ENCODE measurements around the gene LRRC47. TPM values are rescaled to one million over a fixed set of nuclear protein-coding genes. Genes with fewer than 3 reads are reported as not detected.

The LRRC47 gene
- polyA plus RNA-seq, 2 donors: 10.4 to 17.8 TPM

GRCh38 chr1:3745071-3745470 lies 51.2 kb downstream of the LRRC47 start:
- Histone ChIP-seq H3K4me3 (ENCODE audit: low read depth in 1 of 2, low read length in 2 of 2) (no peak overlapping the region), H3K9me3 (ENCODE audit: control insufficient read depth in 2 of 2, insufficient read depth in 1 of 2, low read depth in 1 of 2, low read length in 1 of 2) (no peaks in the 10 kb centered on the region), H3K4me1 (ENCODE audit: control insufficient read depth in 2 of 2, insufficient read depth in 2 of 2, low read length in 1 of 2) (peaks cover 4 to 9% of the 10 kb centered on the region in 2 donors), H3K36me3 (ENCODE audit: control insufficient read depth in 2 of 2, insufficient read depth in 2 of 2, low read length in 1 of 2) (peaks cover 0 to 23% of the 10 kb centered on the region in 2 donors), H3K27ac (ENCODE audit: low read depth in 2 of 2, low read length in 1 of 2) (no peak overlapping the region), H3K27me3 (ENCODE audit: control insufficient read depth in 1 of 2, insufficient read depth in 2 of 2, low read length in 2 of 2) (no peaks in the 10 kb centered on the region)
- 92 to 97% methylated on average over 12 of the region's 12 CpGs for WGBS, 2 donors

- peaks cover 4 to 9% of the 10 kb centered on the region in 2 donors for H3K4me1 ChIP-seq (ENCODE audit: control insufficient read depth in 2 of 2, insufficient read depth in 2 of 2, low read length in 1 of 2)
- H3K27me3 ChIP-seq (ENCODE audit: control insufficient read depth in 1 of 2, insufficient read depth in 2 of 2, low read length in 2 of 2): no peaks in the 10 kb centered on the region
- H3K9me3 ChIP-seq (ENCODE audit: control insufficient read depth in 2 of 2, insufficient read depth in 1 of 2, low read depth in 1 of 2, low read length in 1 of 2): no peaks in the 10 kb centered on the region
- H3K27ac ChIP-seq (ENCODE audit: low read depth in 2 of 2, low read length in 1 of 2): no peak overlapping the region
- no peak overlapping the region for H3K4me3 ChIP-seq (ENCODE audit: low read depth in 1 of 2, low read length in 2 of 2)
- 92 to 93% methylated on average over 10 of the region's 10 CpGs for WGBS, 2 donors
- peaks cover 0 to 25% of the 10 kb centered on the region in 2 donors for H3K36me3 ChIP-seq (ENCODE audit: control insufficient read depth in 2 of 2, insufficient read depth in 2 of 2, low read length in 1 of 2)
Measured at GRCh38 chr1:3744646-3745045, 51.7 kb downstream of the LRRC47 start.

- H3K27me3 ChIP-seq (ENCODE audit: control insufficient read depth in 1 of 2, insufficient read depth in 2 of 2, low read length in 2 of 2): no peaks in the 10 kb centered on the region
- no peak overlapping the region for H3K27ac ChIP-seq (ENCODE audit: low read depth in 2 of 2, low read length in 1 of 2)
- peaks cover 0 to 27% of the 10 kb centered on the region in 2 donors for H3K36me3 ChIP-seq (ENCODE audit: control insufficient read depth in 2 of 2, insufficient read depth in 2 of 2, low read length in 1 of 2)
- H3K4me3 ChIP-seq (ENCODE audit: low read depth in 1 of 2, low read length in 2 of 2): no peak overlapping the region
- 93 to 95% methylated on average over 12 of the region's 12 CpGs for WGBS, 2 donors
- no peaks in the 10 kb centered on the region for H3K9me3 ChIP-seq (ENCODE audit: control insufficient read depth in 2 of 2, insufficient read depth in 1 of 2, low read depth in 1 of 2, low read length in 1 of 2)
- H3K4me1 ChIP-seq (ENCODE audit: control insufficient read depth in 2 of 2, insufficient read depth in 2 of 2, low read length in 1 of 2): peaks cover 4 to 9% of the 10 kb centered on the region in 2 donors
Measured at GRCh38 chr1:3743826-3744225, 52.5 kb downstream of the LRRC47 start.

- H3K4me3 ChIP-seq (ENCODE audit: low read depth in 1 of 2, low read length in 2 of 2): no peak overlapping the region
- no peaks in the 10 kb centered on the region for H3K9me3 ChIP-seq (ENCODE audit: control insufficient read depth in 2 of 2, insufficient read depth in 1 of 2, low read depth in 1 of 2, low read length in 1 of 2)
- H3K27ac ChIP-seq (ENCODE audit: low read depth in 2 of 2, low read length in 1 of 2): no peak overlapping the region
- WGBS, 2 donors: 73 to 75% methylated on average over 4 of the region's 4 CpGs
- no peaks in the 10 kb centered on the region for H3K27me3 ChIP-seq (ENCODE audit: control insufficient read depth in 1 of 2, insufficient read depth in 2 of 2, low read length in 2 of 2)
- peaks cover 4 to 9% of the 10 kb centered on the region in 2 donors for H3K4me1 ChIP-seq (ENCODE audit: control insufficient read depth in 2 of 2, insufficient read depth in 2 of 2, low read length in 1 of 2)
- peaks cover 0 to 28% of the 10 kb centered on the region in 2 donors for H3K36me3 ChIP-seq (ENCODE audit: control insufficient read depth in 2 of 2, insufficient read depth in 2 of 2, low read length in 1 of 2)
Measured at GRCh38 chr1:3743421-3743820, 52.9 kb downstream of the LRRC47 start.

- no peaks in the 10 kb centered on the region for H3K27me3 ChIP-seq (ENCODE audit: control insufficient read depth in 1 of 2, insufficient read depth in 2 of 2, low read length in 2 of 2)
- no peaks in the 10 kb centered on the region for H3K9me3 ChIP-seq (ENCODE audit: control insufficient read depth in 2 of 2, insufficient read depth in 1 of 2, low read depth in 1 of 2, low read length in 1 of 2)
- H3K27ac ChIP-seq (ENCODE audit: low read depth in 2 of 2, low read length in 1 of 2): no peak overlapping the region
- peaks cover 2 to 5% of the 10 kb centered on the region in 2 donors for H3K4me1 ChIP-seq (ENCODE audit: control insufficient read depth in 2 of 2, insufficient read depth in 2 of 2, low read length in 1 of 2)
- WGBS, 2 donors: 79 to 85% methylated on average over 24 of the region's 24 CpGs
- H3K36me3 ChIP-seq (ENCODE audit: control insufficient read depth in 2 of 2, insufficient read depth in 2 of 2, low read length in 1 of 2): peaks cover 0 to 34% of the 10 kb centered on the region in 2 donors
- H3K4me3 ChIP-seq (ENCODE audit: low read depth in 1 of 2, low read length in 2 of 2): no peak overlapping the region
Measured at GRCh38 chr1:3742439-3743298, 53.6 kb downstream of the LRRC47 start.

GRCh38 chr1:3741566-3742438 lies 54.5 kb downstream of the LRRC47 start:
- WGBS, 2 donors: 92 to 94% methylated on average over 22 of the region's 22 CpGs
- Histone ChIP-seq H3K36me3 (ENCODE audit: control insufficient read depth in 2 of 2, insufficient read depth in 2 of 2, low read length in 1 of 2) (peaks cover 0 to 34% of the 10 kb centered on the region in 2 donors), H3K27ac (ENCODE audit: low read depth in 2 of 2, low read length in 1 of 2) (no peak overlapping the region), H3K9me3 (ENCODE audit: control insufficient read depth in 2 of 2, insufficient read depth in 1 of 2, low read depth in 1 of 2, low read length in 1 of 2) (no peaks in the 10 kb centered on the region), H3K4me3 (ENCODE audit: low read depth in 1 of 2, low read length in 2 of 2) (no peak overlapping the region), H3K4me1 (ENCODE audit: control insufficient read depth in 2 of 2, insufficient read depth in 2 of 2, low read length in 1 of 2) (peaks cover 2 to 5% of the 10 kb centered on the region in 2 donors), H3K27me3 (ENCODE audit: control insufficient read depth in 1 of 2, insufficient read depth in 2 of 2, low read length in 2 of 2) (no peaks in the 10 kb centered on the region)

- WGBS, 2 donors: 95 to 97% methylated on average over 13 of the region's 13 CpGs
- Histone ChIP-seq H3K4me3 (ENCODE audit: low read depth in 1 of 2, low read length in 2 of 2) (no peak overlapping the region), H3K36me3 (ENCODE audit: control insufficient read depth in 2 of 2, insufficient read depth in 2 of 2, low read length in 1 of 2) (peaks cover 3 to 36% of the 10 kb centered on the region in 2 donors)
Measured at GRCh38 chr1:3740752-3741151, 55.5 kb downstream of the LRRC47 start.

GRCh38 chr1:3740042-3740441 lies 56.3 kb downstream of the LRRC47 start:
- H3K9me3 ChIP-seq (ENCODE audit: control insufficient read depth in 2 of 2, insufficient read depth in 1 of 2, low read depth in 1 of 2, low read length in 1 of 2): no peaks in the 10 kb centered on the region
- H3K36me3 ChIP-seq (ENCODE audit: control insufficient read depth in 2 of 2, insufficient read depth in 2 of 2, low read length in 1 of 2): peaks cover 3 to 37% of the 10 kb centered on the region in 2 donors
- H3K4me3 ChIP-seq (ENCODE audit: low read depth in 1 of 2, low read length in 2 of 2): no peak overlapping the region
- no peak overlapping the region for H3K27ac ChIP-seq (ENCODE audit: low read depth in 2 of 2, low read length in 1 of 2)
- H3K4me1 ChIP-seq (ENCODE audit: control insufficient read depth in 2 of 2, insufficient read depth in 2 of 2, low read length in 1 of 2): peaks cover 0 to 3% of the 10 kb centered on the region in 2 donors
- H3K27me3 ChIP-seq (ENCODE audit: control insufficient read depth in 1 of 2, insufficient read depth in 2 of 2, low read length in 2 of 2): no peaks in the 10 kb centered on the region
- 82 to 87% methylated on average over 9 of the region's 9 CpGs for WGBS, 2 donors

More at GRCh38 chr1:3740752-3741151, 55.5 kb downstream of the LRRC47 start:
- no peaks in the 10 kb centered on the region for H3K9me3 ChIP-seq (ENCODE audit: control insufficient read depth in 2 of 2, insufficient read depth in 1 of 2, low read depth in 1 of 2, low read length in 1 of 2)
- H3K4me1 ChIP-seq (ENCODE audit: control insufficient read depth in 2 of 2, insufficient read depth in 2 of 2, low read length in 1 of 2): peaks cover 0 to 3% of the 10 kb centered on the region in 2 donors
- H3K27ac ChIP-seq (ENCODE audit: low read depth in 2 of 2, low read length in 1 of 2): no peak overlapping the region
- H3K27me3 ChIP-seq (ENCODE audit: control insufficient read depth in 1 of 2, insufficient read depth in 2 of 2, low read length in 2 of 2): no peaks in the 10 kb centered on the region

- Histone ChIP-seq H3K27me3 (ENCODE audit: control insufficient read depth in 1 of 2, insufficient read depth in 2 of 2, low read length in 2 of 2) (no peaks in the 10 kb centered on the region), H3K9me3 (ENCODE audit: control insufficient read depth in 2 of 2, insufficient read depth in 1 of 2, low read depth in 1 of 2, low read length in 1 of 2) (no peaks in the 10 kb centered on the region), H3K36me3 (ENCODE audit: control insufficient read depth in 2 of 2, insufficient read depth in 2 of 2, low read length in 1 of 2) (peaks cover 3 to 38% of the 10 kb centered on the region in 2 donors), H3K4me3 (ENCODE audit: low read depth in 1 of 2, low read length in 2 of 2) (no peak overlapping the region), H3K4me1 (ENCODE audit: control insufficient read depth in 2 of 2, insufficient read depth in 2 of 2, low read length in 1 of 2) (peaks cover 0 to 3% of the 10 kb centered on the region in 2 donors), H3K27ac (ENCODE audit: low read depth in 2 of 2, low read length in 1 of 2) (no peak overlapping the region)
- WGBS, 2 donors: 94 to 96% methylated on average over 12 of the region's 12 CpGs
Measured at GRCh38 chr1:3738943-3739342, 57.4 kb downstream of the LRRC47 start.

All from esophagus (tissue), 2 donors.